A549 (cell line): Measurements from ENCODE around the gene MYF5. TPM values are rescaled to one million over a fixed set of nuclear protein-coding genes. Genes with fewer than 3 reads are reported as not detected.

Experiments used
- ATAC-seq, 2 experiments: fragments of 200-7000 bp in 1 of 2; fragments of >200 bp in 1 of 2; cut with Nextera tagmentation in 1 of 2; cut with Tn5 transposase in 1 of 2; 3 replicates each; pipeline versions ENCODE4 v1.8.0 to v1.9.1; 2018 to 2020; ENCODE audit warnings: mild to moderate bottlenecking in 1 of 2, moderate library complexity in 1 of 2
- CTCF ChIA-PET: fragments of 300-600 bp; sonication (Branson Sonifier 250); formaldehyde crosslinking; extraction: SDS; loops from one replicate; lab custom pipeline; 2021; ENCODE audit warnings: antibody characterized with exemption, inconsistent platforms; lab: Yijun Ruan, JAX
- POLR2A ChIA-PET: fragments of 350-600 bp; formaldehyde crosslinking; extraction: SDS; loops from one replicate; lab custom pipeline; 2021; ENCODE audit warnings: antibody characterized with exemption, inconsistent platforms; lab: Yijun Ruan, JAX
- DNase-seq, 2 experiments: peaks; one replicate each; pipeline versions ENCODE4 v3.0.0 to v3.0.0-alpha.2; 2011 to 2016; ENCODE audit warnings: low read depth in 1 of 2, low spot score in 1 of 2
- FAIRE-seq: peaks from 2 replicates; lab custom pipeline; 2011; peaks lifted over from hg19 to GRCh38; lab: Jason Lieb, UNC
- H3K27ac ChIP-seq, 2 experiments: fragments of >200 bp; sonication (Bioruptor Twin); formaldehyde crosslinking; 3 replicates each; pipeline ENCODE4 v1.5.1; 2016 to 2017
- H3K4me1 ChIP-seq: fragments of >200 bp; sonication (Bioruptor Twin); formaldehyde crosslinking; 3 replicates; pipeline ENCODE4 v1.6.1; 2016
- H3K4me2 ChIP-seq: fragments of >200 bp; sonication (Bioruptor Twin); formaldehyde crosslinking; 3 replicates; pipeline ENCODE4 v1.6.1; 2016
- H3K4me3 ChIP-seq: fragments of >200 bp; sonication (Bioruptor Twin); formaldehyde crosslinking; 3 replicates; pipeline ENCODE4 v1.5.1; 2016
- H3K9me3 ChIP-seq: fragments of >200 bp; sonication (Bioruptor Twin); formaldehyde crosslinking; 3 replicates; pipeline ENCODE4 v1.6.1; 2016
- ATOH8 ChIP-seq: fragments of 250-450 bp; sonication (Bioruptor Pico); IDR thresholded peaks from 2 replicates; pipeline ENCODE4 v1.5.0; 2020; ENCODE audit warnings: low read depth, mild to moderate bottlenecking, moderate library complexity
- CBX2 ChIP-seq: fragments of 200-600 bp; sonication (generic); IDR thresholded peaks from 2 replicates; pipeline ENCODE4 v1.6.1; 2016; ENCODE audit warnings: low read depth, mild to moderate bottlenecking, borderline replicate concordance
- CBX8 ChIP-seq: fragments of 200-600 bp; sonication (generic); IDR thresholded peaks from 2 replicates; pipeline ENCODE4 v1.6.1; 2016
- CEBPB ChIP-seq, 2 experiments: fragments of >200 bp in 1 of 2; sonication (Bioruptor Twin) in 1 of 2; formaldehyde crosslinking in 1 of 2; IDR thresholded peaks; 2 replicates each; pipeline ENCODE4 v1.6.1; 2012 to 2016
- CHD2 ChIP-seq: fragments of 150-350 bp; IDR thresholded peaks from 2 replicates; pipeline ENCODE4 v1.6.1; 2014; ENCODE audit warnings: low read length; ENCODE audit not compliant: partially characterized antibody
- CHD4 ChIP-seq: fragments of 200-600 bp; sonication (generic); IDR thresholded peaks from 2 replicates; pipeline ENCODE4 v1.6.1; 2016; ENCODE audit warnings: antibody characterized with exemption, mild to moderate bottlenecking, borderline replicate concordance
- FOSL2 ChIP-seq, 2 experiments: fragments of 450-650 bp in 1 of 2; fragments of >200 bp in 1 of 2; sonication (Bioruptor Twin) in 1 of 2; formaldehyde crosslinking; IDR thresholded peaks; 2 replicates each; pipeline versions ENCODE4 v1.5.0 to v1.6.1; 2016 to 2020; ENCODE audit warnings: mild to moderate bottlenecking in 1 of 2, moderate library complexity in 1 of 2
- FOXS1 ChIP-seq: fragments of 250-450 bp; sonication (Bioruptor Pico); IDR thresholded peaks from 2 replicates; pipeline ENCODE4 v1.5.0; 2020; ENCODE audit warnings: mild to moderate bottlenecking, moderate library complexity
- HEYL ChIP-seq: fragments of 250-450 bp; sonication (Bioruptor Pico); IDR thresholded peaks from 2 replicates; pipeline ENCODE4 v1.8.0; 2021; ENCODE audit warnings: mild to moderate bottlenecking, moderate library complexity
- HMGXB4 ChIP-seq: fragments of 250-450 bp; sonication (Bioruptor Pico); IDR thresholded peaks from 2 replicates; pipeline ENCODE4 v1.5.0; 2021; ENCODE audit warnings: mild to moderate bottlenecking, moderate library complexity, borderline replicate concordance
- HOXB13 ChIP-seq: fragments of 250-450 bp; sonication (Bioruptor Pico); IDR thresholded peaks from 2 replicates; pipeline ENCODE4 v1.5.0; 2020; ENCODE audit warnings: low read depth, mild to moderate bottlenecking, moderate library complexity
- HOXB5 ChIP-seq: fragments of 250-450 bp; sonication (Bioruptor Pico); IDR thresholded peaks from 2 replicates; pipeline ENCODE4 v1.5.0; 2020; ENCODE audit warnings: mild to moderate bottlenecking, moderate library complexity
- JUN ChIP-seq, 2 experiments: fragments of >200 bp; sonication (Bioruptor Twin); formaldehyde crosslinking; IDR thresholded peaks; 2 replicates in 1 of 2; 3 replicates in 1 of 2; pipeline ENCODE4 v1.6.1; 2016 to 2017
- KDM1A ChIP-seq: fragments of 200-600 bp; sonication (generic); IDR thresholded peaks from 2 replicates; pipeline ENCODE4 v1.6.1; 2016; ENCODE audit warnings: low read depth, mild to moderate bottlenecking
- MAFK ChIP-seq: fragments of 450-650 bp; IDR thresholded peaks from 2 replicates; pipeline ENCODE4 v1.6.1; 2014; ENCODE audit not compliant: partially characterized antibody
- MAX ChIP-seq: IDR thresholded peaks from 2 replicates; pipeline ENCODE4 v1.6.1; 2012
- MYC ChIP-seq: IDR thresholded peaks from 2 replicates; pipeline ENCODE4 v1.6.1; 2012; ENCODE audit warnings: mild to moderate bottlenecking, inconsistent platforms, low read length, improper control_type of control experiment, borderline replicate concordance
- NFE2L2 ChIP-seq: fragments of 150-350 bp; conservative IDR thresholded peaks from 2 replicates; pipeline ENCODE4 v1.6.1; 2014; ENCODE audit warnings: low read length
- NR3C1 ChIP-seq: fragments of >200 bp; sonication (Bioruptor Twin); formaldehyde crosslinking; IDR thresholded peaks from 3 replicates; pipeline ENCODE4 v1.6.1; 2017
- PBX3 ChIP-seq: IDR thresholded peaks from 2 replicates; pipeline ENCODE4 v1.6.1; 2012
- POLR2A ChIP-seq: IDR thresholded peaks from 2 replicates; pipeline ENCODE4 v1.6.1; 2012; ENCODE audit warnings: mild to moderate bottlenecking, low read length
- RAD21 ChIP-seq, 2 experiments: fragments of >200 bp in 1 of 2; sonication (Bioruptor Twin) in 1 of 2; formaldehyde crosslinking in 1 of 2; IDR thresholded peaks in 1 of 2; conservative IDR thresholded peaks in 1 of 2; 2 replicates in 1 of 2; 3 replicates in 1 of 2; pipeline ENCODE4 v1.6.1; 2012 to 2018; ENCODE audit warnings: inconsistent platforms in 1 of 2
- RFX5 ChIP-seq: fragments of 450-650 bp; IDR thresholded peaks from 2 replicates; pipeline ENCODE4 v1.7.1; 2014; ENCODE audit warnings: antibody characterized with exemption, mild to moderate bottlenecking, moderate library complexity
- TP53 ChIP-seq: fragments of 250-450 bp; sonication (Bioruptor Pico); IDR thresholded peaks from 2 replicates; pipeline ENCODE4 v1.5.0; 2021; ENCODE audit warnings: mild to moderate bottlenecking, moderate library complexity
- ZC3H11A ChIP-seq: fragments of 450-650 bp; IDR thresholded peaks from 2 replicates; pipeline ENCODE4 v1.6.1; 2014; ENCODE audit warnings: antibody characterized with exemption, mild to moderate bottlenecking
- ZFP36 ChIP-seq: fragments of 450-650 bp; IDR thresholded peaks from 2 replicates; pipeline ENCODE4 v1.6.1; 2014; ENCODE audit warnings: borderline replicate concordance; ENCODE audit not compliant: partially characterized antibody
- ZSCAN20 ChIP-seq: fragments of 250-450 bp; sonication (Bioruptor Pico); IDR thresholded peaks from 2 replicates; pipeline ENCODE4 v1.8.0; 2022; ENCODE audit warnings: mild to moderate bottlenecking, moderate library complexity
- WGBS: methylation state at CpG from one replicate; pipeline ENCODE4 v1.1.6; 2017; ENCODE audit errors: missing lambda C conversion rate; 5-methylcytosine and 5-hydroxymethylcytosine counted together
- polyA plus RNA-seq, 4 experiments: library from polyadenylated mRNA; depleted of rRNA in 3 of 4; stranded (reverse); fragments of >200 nt; fragmentation: RNase III in 1 of 4; extraction: RNeasy Plus Mini Kit Qiagen cat#74134 plus additional on column Dnase treatment in 1 of 4; gene quantifications; 2 replicates in 3 of 4; 3 replicates in 1 of 4; pipeline ENCODE4 v1.2.3, GENCODE V29; 2011 to 2017

The MYF5 gene
- polyA plus RNA-seq, 2 of the 4 experiments (the other 2 are of a cell fraction): not detected

- no peak overlapping the region for H3K4me3 ChIP-seq
- TF ChIP-seq FOSL2 (IDR thresholded peaks at IDR 0.05): no peak
- no peak for TF ChIP-seq FOSL2 (CRISPR knock-in tag; IDR thresholded peaks at IDR 0.05)
- TF ChIP-seq, all 56 proteins: peak for 0
- CTCF ChIA-PET: no interaction called here
- FAIRE-seq (no peak), ATAC-seq (no peak), DNase-seq (no peak)
- no peak overlapping the region for H3K4me2 ChIP-seq
- POLR2A ChIA-PET: no interaction called here
- WGBS: 54% methylated on average over 1 of the region's 1 CpG
- H3K27ac ChIP-seq: no peak overlapping the region
- H3K9me3 ChIP-seq: no peaks in the 10 kb centered on the region
- H3K4me1 ChIP-seq: no peaks in the 10 kb centered on the region
These were observed 39.9 kb upstream of the MYF5 start for GRCh38 chr12:80676856-80677255.

GRCh38 chr12:80677994-80678393 is 38.7 kb upstream of the MYF5 start:
- peak; percentile 39 for TF ChIP-seq MAFK
- no peak for TF ChIP-seq RFX5
- Histone ChIP-seq H3K4me2 (no peak overlapping the region), H3K4me1 (no peaks in the 10 kb centered on the region), H3K27ac (no peak overlapping the region), H3K9me3 (no peaks in the 10 kb centered on the region), H3K4me3 (no peak overlapping the region)
- 27% methylated on average over 1 of the region's 1 CpG for WGBS
- ATAC-seq (no peak), DNase-seq (no peak), FAIRE-seq (no peak)
- ChIA-PET POLR2A (no interaction called here), CTCF (no interaction called here)

GRCh38 chr12:80679346-80680131 is 37.2 kb upstream of the MYF5 start:
- no peak for ATAC-seq
- Histone ChIP-seq H3K27ac (no peak overlapping the region), H3K4me1 (no peaks in the 10 kb centered on the region), H3K4me3 (no peak overlapping the region), H3K4me2 (no peak overlapping the region), H3K9me3 (no peaks in the 10 kb centered on the region)
- ChIA-PET CTCF (no interaction called here), POLR2A (no interaction called here)
- no peak for FAIRE-seq
- DNase-seq: no peak
- TF ChIP-seq POLR2A: no peak
- no peak for TF ChIP-seq RFX5
- TF ChIP-seq ZC3H11A: no peak
- TF ChIP-seq CEBPB (IDR thresholded peaks at IDR 0.05): no peak
- no peak for TF ChIP-seq ZFP36
- no peak for TF ChIP-seq MYC
- TF ChIP-seq CBX8: no peak
- TF ChIP-seq CHD2: no peak
- no peak for TF ChIP-seq RAD21 (conservative IDR thresholded peaks at IDR 0.05 in 1 of 2, IDR thresholded peaks at IDR 0.05 in 1 of 2)
- no peak for TF ChIP-seq NR3C1
- no peak for TF ChIP-seq HEYL (CRISPR knock-in tag)
- TF ChIP-seq HMGXB4 (CRISPR knock-in tag): no peak
- TF ChIP-seq TP53 (CRISPR knock-in tag): no peak
- TF ChIP-seq NFE2L2: no peak
- TF ChIP-seq FOXS1 (CRISPR knock-in tag): no peak
- 76% methylated on average over 3 of the region's 3 CpGs for WGBS

GRCh38 chr12:80681287-80681686 is 35.4 kb upstream of the MYF5 start:
- no peaks in the 10 kb centered on the region for H3K9me3 ChIP-seq
- POLR2A ChIA-PET: no interaction called here
- H3K27ac ChIP-seq: no peak overlapping the region
- H3K4me2 ChIP-seq: no peak overlapping the region
- H3K4me3 ChIP-seq: no peak overlapping the region
- no peak for TF ChIP-seq ZSCAN20
- no peak for TF ChIP-seq JUN (IDR thresholded peaks at IDR 0.05)
- no peak for TF ChIP-seq CBX8
- TF ChIP-seq ATOH8 (CRISPR knock-in tag): no peak
- no peak for TF ChIP-seq FOSL2 (IDR thresholded peaks at IDR 0.05)
- TF ChIP-seq FOSL2 (CRISPR knock-in tag; IDR thresholded peaks at IDR 0.05): no peak
- TF ChIP-seq PBX3: no peak
- TF ChIP-seq CHD4: no peak
- no peak for TF ChIP-seq HOXB5
- no peak for TF ChIP-seq MAX
- TF ChIP-seq HOXB13 (CRISPR knock-in tag): no peak
- TF ChIP-seq CBX2: no peak
- no peak for TF ChIP-seq KDM1A
- ATAC-seq (no peak), FAIRE-seq (no peak), DNase-seq (no peak)
- WGBS: 12% methylated on average over 2 of the region's 2 CpGs
- CTCF ChIA-PET: no interaction called here
- H3K4me1 ChIP-seq: no peaks in the 10 kb centered on the region
